ENCODE measurements around the gene NHLRC3. TPM values are rescaled to one million over a fixed set of nuclear protein-coding genes. Genes with fewer than 3 reads are reported as not detected.

NHLRC3 gene
- total and polyA plus RNA-seq, 9 of the 15 experiments (the other 6 are each of a cell fraction or from before 2014, with no cell fraction given), result 5.5 to 15.3 (median 9.0) TPM

- ATAC-seq (no peak), DNase-seq (ENCODE audit: extremely low read depth in 1 of 4, low spot score in 3 of 4) (peak in 1 of 4 experiments; percentile 29), FAIRE-seq (peak; percentile 88)
- in situ Hi-C loops (cut with MboI) (no loop called here), intact Hi-C loops (cut with micrococcal nuclease) (no loop called here)
- H3K9me3 ChIP-seq (replicated peaks; ENCODE audit: control insufficient read depth, insufficient read depth, low read depth, low read length), result no peaks in the 10 kb centered on the region
- WGBS (ENCODE audit: insufficient coverage, low coverage, missing lambda C conversion rate), result under 1% methylated on average over 9 of the region's 9 CpGs
- peaks cover 12% of the 10 kb centered on the region; the same call in 2 of the 3 replicates for H3K36me3 ChIP-seq (ENCODE audit: control insufficient read depth, insufficient read depth, low read length)
- POLR2A ChIA-PET, result interaction anchor here (1.3 kb wide), 1 partner anchor 10 kb away, joined by 3 read pairs; no protein-coding TSS in a partner anchor
- H3K4me3 ChIP-seq, result peak overlapping the region; percentile 87
- no peaks in the 10 kb centered on the region for H3K9me1 ChIP-seq (ENCODE audit: control insufficient read depth, insufficient read depth, low read length)
- CTCF ChIA-PET (ENCODE audit: low intra/inter-chr PET ratio), result no interaction called here
- peak overlapping the region; percentile 87 for H3K4me2 ChIP-seq (ENCODE audit: insufficient read depth, low read length)
- no peak overlapping the region for H2AFZ ChIP-seq (ENCODE audit: low read depth, low read length)
- peaks cover 7 to 11% of the 10 kb centered on the region in 2 experiments; a peak in 4 of 5 replicates for H3K4me1 ChIP-seq (replicated peaks in 1 of 2; ENCODE audit: control insufficient read depth in 2 of 2, insufficient read depth in 2 of 2, low read length in 2 of 2)
- peaks cover 86% of the 10 kb centered on the region for H3K79me2 ChIP-seq (ENCODE audit: control insufficient read depth, insufficient read depth, low read length)
- no peaks in the 10 kb centered on the region for H3K27me3 ChIP-seq (ENCODE audit: control insufficient read depth in 2 of 2, insufficient read depth in 2 of 2, low read length in 2 of 2)
- BruUV-seq (replicated peaks), result no TSS peak
- H4K20me1 ChIP-seq (replicated peaks; ENCODE audit: control insufficient read depth, insufficient read depth, low read length), result peaks cover 9% of the 10 kb centered on the region; the same call in 1 of the 2 replicates
- peak overlapping the region in 1 of 2 experiments; percentile 82; a peak in 3 of 4 replicates for H3K9ac ChIP-seq (ENCODE audit: insufficient read depth in 1 of 2, low read depth in 2 of 2, low read length in 2 of 2)
- peak overlapping the region; percentile 83 for H3K27ac ChIP-seq (ENCODE audit: extremely low read depth, low read depth, low read length)
- no peak for TF ChIP-seq CHD7 (IDR thresholded peaks at IDR 0.05; ENCODE audit: low read depth, low read length)
- TF ChIP-seq GATAD2B (IDR thresholded peaks at IDR 0.05; ENCODE audit: borderline replicate concordance), result no peak
- no peak for TF ChIP-seq HDAC6 (IDR thresholded peaks at IDR 0.05; ENCODE audit: low read depth, low read length)
- peak; percentile 51; the same call in 1 of the 2 replicates for TF ChIP-seq EP400 (IDR thresholded peaks at IDR 0.05)
- no peak for TF ChIP-seq ZNF583 (CRISPR knock-in tag; IDR thresholded peaks at IDR 0.05)
- TF ChIP-seq MYC (IDR thresholded peaks at IDR 0.05; ENCODE audit: low read depth, low read length), result peak; percentile 65
- TF ChIP-seq MYC (CRISPR knock-in tag; IDR thresholded peaks at IDR 0.05; ENCODE audit: borderline replicate concordance, low read depth), result no peak
- TF ChIP-seq TAF15 (IDR thresholded peaks at IDR 0.05; ENCODE audit: low read depth, low read length), result no peak
- no peak for TF ChIP-seq U2AF2 (optimal IDR thresholded peaks at IDR 0.05; ENCODE audit: low read depth, low read length)
- TF ChIP-seq STAT5B (CRISPR knock-in tag; IDR thresholded peaks at IDR 0.05), result no peak
- no peak for TF ChIP-seq BRCA1 (IDR thresholded peaks at IDR 0.05)
- no peak for TF ChIP-seq BRCA1 (CRISPR knock-in tag; IDR thresholded peaks at IDR 0.05)
- no peak for TF ChIP-seq ETV5 (CRISPR knock-in tag; IDR thresholded peaks at IDR 0.05; ENCODE audit: low read depth)
- TF ChIP-seq GABPB1 (CRISPR knock-in tag; IDR thresholded peaks at IDR 0.05), result no peak
Observed at GRCh38 chr13:39036212-39036611, 2.0 kb upstream of the NHLRC3 start.
